ENCODE data around the gene ADPRH. TPM values are rescaled to one million over a fixed set of nuclear protein-coding genes. Genes with fewer than 3 reads are reported as not detected.

ADPRH gene
- total RNA-seq, 1 donor from 2014 or later = 3.9 TPM

DNA sequence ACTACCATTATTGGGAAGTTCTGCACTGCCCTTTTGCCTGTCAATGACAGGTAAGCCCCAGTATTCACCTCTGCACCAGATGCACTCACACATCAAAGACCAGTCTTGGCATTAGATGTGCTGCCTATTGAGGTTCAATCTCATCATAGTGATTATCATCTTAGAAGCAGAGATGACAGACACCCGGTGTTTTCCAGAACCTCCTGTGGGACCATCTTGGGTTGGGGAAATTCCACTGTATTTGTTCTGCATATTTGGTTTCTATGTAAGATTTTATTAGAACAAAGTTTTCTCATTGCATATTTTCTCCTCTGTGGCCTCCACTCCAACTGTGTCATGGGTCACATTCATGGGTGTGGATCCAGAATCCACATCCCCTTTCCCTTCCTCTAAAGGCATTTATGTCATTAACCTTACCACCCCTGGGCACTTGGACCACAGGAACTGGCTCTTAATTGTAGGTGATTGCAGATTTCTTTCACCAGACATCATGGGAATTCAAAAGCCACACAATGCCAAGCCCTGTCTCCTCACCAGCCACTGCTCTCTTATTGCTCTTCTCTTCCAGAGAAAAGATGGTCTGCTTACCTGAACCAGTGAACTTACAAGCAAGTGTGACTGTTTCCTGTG, 49.6 kb downstream of the ADPRH start:
- no peaks in the 10 kb centered on the region for H3K9me3 Mint-ChIP-seq (ENCODE audit: low read depth)
- H3K36me3 Mint-ChIP-seq (ENCODE audit: low read depth) = peaks cover 2% of the 10 kb centered on the region
- peaks cover 65% of the 10 kb centered on the region for H3K4me1 Mint-ChIP-seq (ENCODE audit: low read depth)
- H3K27ac Mint-ChIP-seq (ENCODE audit: unreplicated experiment) = peak overlapping the region; percentile 91
- TF ChIP-seq, protein P1, sequence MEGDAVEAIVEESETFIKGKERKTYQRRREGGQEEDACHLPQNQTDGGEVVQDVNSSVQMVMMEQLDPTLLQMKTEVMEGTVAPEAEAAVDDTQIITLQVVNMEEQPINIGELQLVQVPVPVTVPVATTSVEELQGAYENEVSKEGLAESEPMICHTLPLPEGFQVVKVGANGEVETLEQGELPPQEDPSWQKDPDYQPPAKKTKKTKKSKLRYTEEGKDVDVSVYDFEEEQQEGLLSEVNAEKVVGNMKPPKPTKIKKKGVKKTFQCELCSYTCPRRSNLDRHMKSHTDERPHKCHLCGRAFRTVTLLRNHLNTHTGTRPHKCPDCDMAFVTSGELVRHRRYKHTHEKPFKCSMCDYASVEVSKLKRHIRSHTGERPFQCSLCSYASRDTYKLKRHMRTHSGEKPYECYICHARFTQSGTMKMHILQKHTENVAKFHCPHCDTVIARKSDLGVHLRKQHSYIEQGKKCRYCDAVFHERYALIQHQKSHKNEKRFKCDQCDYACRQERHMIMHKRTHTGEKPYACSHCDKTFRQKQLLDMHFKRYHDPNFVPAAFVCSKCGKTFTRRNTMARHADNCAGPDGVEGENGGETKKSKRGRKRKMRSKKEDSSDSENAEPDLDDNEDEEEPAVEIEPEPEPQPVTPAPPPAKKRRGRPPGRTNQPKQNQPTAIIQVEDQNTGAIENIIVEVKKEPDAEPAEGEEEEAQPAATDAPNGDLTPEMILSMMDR (IDR thresholded peaks at IDR 0.05) = no peak
- no peak overlapping the region for H3K4me3 Mint-ChIP-seq (ENCODE audit: unreplicated experiment)
- H3K27me3 Mint-ChIP-seq (ENCODE audit: low read depth) = no peaks in the 10 kb centered on the region
- DNase-seq (ENCODE audit: low spot score) = no peak

DNA sequence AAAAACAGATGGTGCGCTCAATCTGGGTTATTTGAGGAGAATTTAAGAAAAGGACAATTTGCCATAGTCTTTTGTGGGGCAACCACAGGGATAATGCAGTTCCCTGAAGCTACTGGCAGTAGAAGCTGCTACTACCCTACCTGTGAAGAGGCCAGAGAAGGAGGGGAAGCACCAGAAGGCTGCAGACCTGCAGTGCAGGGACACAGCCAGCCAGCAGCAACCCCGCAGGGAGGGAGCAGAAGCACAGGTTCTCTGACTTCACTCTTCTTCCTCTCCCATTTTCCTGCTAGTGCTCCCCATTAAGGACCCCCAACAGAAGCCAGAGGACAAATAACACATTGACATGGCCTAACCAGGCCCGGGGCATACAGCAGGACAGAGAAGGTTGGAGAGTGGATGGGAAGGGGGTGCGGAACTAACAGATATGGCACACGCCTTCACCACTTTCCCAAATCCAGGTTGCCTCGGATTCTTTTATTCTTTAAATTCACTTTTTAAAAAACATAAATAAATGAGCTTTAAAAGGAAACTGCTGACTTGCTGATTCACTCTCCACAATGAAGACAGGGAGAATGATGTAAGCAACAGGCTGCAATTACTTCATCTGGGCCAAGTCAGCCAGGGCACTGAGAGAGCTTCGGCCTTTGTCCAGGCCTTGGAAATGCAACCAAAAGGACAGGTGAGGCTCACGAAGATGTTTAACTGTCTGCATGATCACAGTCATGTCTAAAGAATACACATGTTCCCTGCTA, 51.0 kb downstream of the ADPRH start:
- Mint-ChIP-seq H3K4me3 (ENCODE audit: unreplicated experiment) (no peak overlapping the region), H3K36me3 (ENCODE audit: low read depth) (peaks cover 2% of the 10 kb centered on the region), H3K4me1 (ENCODE audit: low read depth) (peaks cover 65% of the 10 kb centered on the region), H3K27ac (ENCODE audit: unreplicated experiment) (peak overlapping the region; percentile 49), H3K9me3 (ENCODE audit: low read depth) (no peaks in the 10 kb centered on the region), H3K27me3 (ENCODE audit: low read depth) (no peaks in the 10 kb centered on the region)
- TF ChIP-seq, protein P1 (IDR thresholded peaks at IDR 0.05) = no peak
- no peak for DNase-seq (ENCODE audit: low spot score)

DNA sequence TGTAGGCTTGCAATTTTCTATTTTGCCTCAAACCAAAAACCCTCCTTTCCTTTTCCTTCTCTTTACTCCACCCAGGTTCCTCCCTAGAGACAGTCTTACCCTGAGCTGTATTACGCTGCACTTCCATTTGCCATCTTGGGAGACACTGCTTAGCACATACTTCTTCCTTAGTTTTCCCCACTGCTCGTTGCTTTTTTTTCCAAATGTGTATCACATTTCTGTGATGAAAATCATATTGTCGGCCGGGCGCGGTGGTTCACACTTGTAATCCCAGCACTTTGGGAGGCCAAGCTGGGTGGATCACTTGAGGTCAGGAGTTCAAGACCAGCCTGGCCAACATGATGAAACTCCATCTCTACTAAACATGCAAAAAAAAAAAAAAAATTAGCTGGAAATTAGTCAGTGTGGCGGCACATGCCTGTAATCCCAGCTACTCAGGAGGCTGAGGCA, 51.6 kb downstream of the ADPRH start:
- TF ChIP-seq, protein P1 (IDR thresholded peaks at IDR 0.05) = no peak
- Mint-ChIP-seq H3K9me3 (ENCODE audit: low read depth) (no peaks in the 10 kb centered on the region), H3K36me3 (ENCODE audit: low read depth) (peaks cover 2% of the 10 kb centered on the region), H3K27ac (ENCODE audit: unreplicated experiment) (peak overlapping the region; percentile 49), H3K27me3 (ENCODE audit: low read depth) (no peaks in the 10 kb centered on the region), H3K4me3 (ENCODE audit: unreplicated experiment) (no peak overlapping the region), H3K4me1 (ENCODE audit: low read depth) (peaks cover 61% of the 10 kb centered on the region)
- no peak for DNase-seq (ENCODE audit: low spot score)

DNA sequence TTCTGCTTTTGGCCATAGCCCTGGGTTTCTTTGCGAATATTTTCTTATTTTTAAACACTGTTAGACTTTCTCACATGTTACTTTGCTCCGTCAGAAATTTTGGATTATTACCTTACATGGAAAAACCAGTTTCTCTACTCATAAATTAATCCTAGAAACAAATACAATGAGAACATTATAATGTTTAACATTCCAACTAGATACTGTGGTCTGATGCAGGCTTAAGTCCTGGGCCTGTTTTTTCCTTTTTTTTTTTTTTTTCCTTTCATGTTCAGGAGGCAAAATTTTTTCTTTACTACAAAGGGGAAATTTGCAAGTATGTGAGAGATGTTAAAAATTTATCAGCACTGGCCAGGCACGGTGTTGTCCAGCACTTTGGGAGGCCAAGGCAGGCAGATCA, 52.2 kb downstream of the ADPRH start:
- TF ChIP-seq, protein P1 (IDR thresholded peaks at IDR 0.05) = no peak
- H3K9me3 Mint-ChIP-seq (ENCODE audit: low read depth) = no peaks in the 10 kb centered on the region
- H3K27ac Mint-ChIP-seq (ENCODE audit: unreplicated experiment) = peak overlapping the region; percentile 47
- DNase-seq (ENCODE audit: low spot score) = no peak
- H3K4me3 Mint-ChIP-seq (ENCODE audit: unreplicated experiment) = no peak overlapping the region
- peaks cover 2% of the 10 kb centered on the region for H3K36me3 Mint-ChIP-seq (ENCODE audit: low read depth)
- peaks cover 62% of the 10 kb centered on the region for H3K4me1 Mint-ChIP-seq (ENCODE audit: low read depth)
- no peaks in the 10 kb centered on the region for H3K27me3 Mint-ChIP-seq (ENCODE audit: low read depth)

DNA sequence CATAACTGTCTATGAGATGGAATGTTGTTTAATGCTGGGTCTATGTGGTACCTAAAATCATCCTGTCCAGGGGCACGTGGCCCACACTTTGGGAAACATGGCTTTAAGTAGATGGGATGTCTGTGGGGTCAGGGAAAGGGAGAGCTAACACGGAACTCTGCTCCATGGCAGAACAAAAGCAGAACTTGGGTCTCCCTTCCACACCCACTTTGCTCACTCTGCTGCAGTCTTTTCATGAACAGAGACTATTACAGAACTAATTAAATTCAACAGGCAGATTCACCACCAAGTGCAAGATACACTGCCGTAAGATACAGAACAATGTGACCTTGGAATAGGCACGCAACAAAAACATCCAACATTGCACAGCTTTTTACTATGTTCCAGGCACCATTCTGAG, 52.9 kb downstream of the ADPRH start:
- Mint-ChIP-seq H3K4me1 (ENCODE audit: low read depth) (peaks cover 61% of the 10 kb centered on the region), H3K4me3 (ENCODE audit: unreplicated experiment) (no peak overlapping the region), H3K27ac (ENCODE audit: unreplicated experiment) (peak overlapping the region; percentile 74), H3K36me3 (ENCODE audit: low read depth) (peaks cover 2% of the 10 kb centered on the region), H3K9me3 (ENCODE audit: low read depth) (no peaks in the 10 kb centered on the region), H3K27me3 (ENCODE audit: low read depth) (no peaks in the 10 kb centered on the region)
- DNase-seq (ENCODE audit: low spot score) = no peak
- TF ChIP-seq, protein P1 (IDR thresholded peaks at IDR 0.05) = no peak
